B cell (primary cell): ENCODE measurements around the gene MEGF11. TPM values are rescaled to one million over a fixed set of nuclear protein-coding genes. Genes with fewer than 3 reads are reported as not detected.

ENCODE experiments used
- ATAC-seq: fragments of 200-7000 bp; cut with Tn5 transposase; one replicate; pipeline ENCODE4 v1.10.0; 2021; ENCODE audit warnings: low read depth, mild to moderate bottlenecking, moderate number of reproducible peaks, moderate library complexity
- CTCF ChIA-PET: fragments of 350-600 bp; sonication (Branson Sonifier 250); formaldehyde crosslinking; loops from one replicate; lab custom pipeline; 2021; ENCODE audit warnings: antibody characterized with exemption, inconsistent platforms; lab: Charles Lee
- POLR2A ChIA-PET: fragments of 350-600 bp; sonication (Branson Sonifier 250); formaldehyde crosslinking; loops from one replicate; lab custom pipeline; 2021; ENCODE audit warnings: antibody characterized with exemption; lab: Charles Lee
- DNase-seq: peaks from one replicate; pipeline ENCODE4 v3.0.0; 2013
- H2AFZ ChIP-seq: 2 replicates; pipeline ENCODE4 v1.6.1; 2012; ENCODE audit warnings: mild to moderate bottlenecking, low read depth, low read length; ENCODE audit not compliant: insufficient read depth, poor library complexity, severe bottlenecking
- H3K27ac ChIP-seq, 2 donors: 1 replicate in 1 of 2; 2 replicates in 1 of 2; pipeline ENCODE4 v1.5.1; 2012 to 2013; ENCODE audit warnings: low read length in 2 of 2, mild to moderate bottlenecking in 2 of 2, moderate library complexity in 1 of 2
- H3K27me3 ChIP-seq, 4 experiments: fragments of 200-600 bp in 1 of 4; sonication (generic) in 1 of 4; replicated peaks in 1 of 4; 1 replicate in 2 of 4; 2 replicates in 2 of 4; pipeline versions ENCODE4 v1.6.1 to v1.7.0; 2013 to 2016; ENCODE audit warnings: low read length in 3 of 4, mild to moderate bottlenecking in 2 of 4, mixed read lengths in 1 of 4, moderate library complexity in 1 of 4; ENCODE audit not compliant: insufficient read depth in 4 of 4, control insufficient read depth in 3 of 4; ENCODE audit errors: control extremely low read depth in 1 of 4
- H3K36me3 ChIP-seq, 2 experiments: replicated peaks in 1 of 2; 1 replicate in 1 of 2; 2 replicates in 1 of 2; pipeline versions ENCODE4 v1.6.1 to v1.7.1; 2013; ENCODE audit warnings: low read length in 1 of 2; ENCODE audit not compliant: insufficient read depth in 2 of 2, control insufficient read depth in 1 of 2; ENCODE audit errors: control extremely low read depth in 1 of 2, extremely low read depth in 1 of 2
- H3K4me1 ChIP-seq, 2 donors: fragments of 200-600 bp in 1 of 2; sonication (generic) in 1 of 2; 1 replicate in 1 of 2; 2 replicates in 1 of 2; pipeline versions ENCODE4 v1.5.1 to v1.6.1; 2013 to 2017; ENCODE audit warnings: low read length in 2 of 2; ENCODE audit not compliant: control insufficient read depth in 2 of 2, insufficient read depth in 2 of 2
- H3K4me2 ChIP-seq: replicated peaks from 2 replicates; pipeline ENCODE3; 2012; ENCODE audit warnings: mild to moderate bottlenecking, low read depth, low read length; ENCODE audit not compliant: poor library complexity, severe bottlenecking
- H3K4me3 ChIP-seq, 5 experiments: fragments of 200-600 bp in 1 of 5; sonication (generic) in 1 of 5; 1 replicate in 3 of 5; 2 replicates in 2 of 5; pipeline versions ENCODE4 v1.5.1 to v1.7.0; 2011 to 2016; ENCODE audit warnings: low read length in 4 of 5, mild to moderate bottlenecking in 4 of 5, low read depth in 2 of 5, control low read depth in 1 of 5, moderate library complexity in 1 of 5; ENCODE audit not compliant: insufficient read depth in 1 of 5; ENCODE audit errors: control extremely low read depth in 1 of 5, extremely low read depth in 1 of 5
- H3K79me2 ChIP-seq: fragments of 200-600 bp; sonication (generic); one replicate; pipeline ENCODE4 v1.6.0; 2016; ENCODE audit warnings: low read length; ENCODE audit not compliant: control insufficient read depth, insufficient read depth
- H3K9ac ChIP-seq: fragments of 200-600 bp; sonication (generic); 2 replicates; pipeline ENCODE4 v1.6.1; 2017; ENCODE audit warnings: mild to moderate bottlenecking, low read length, moderate library complexity
- H3K9me3 ChIP-seq, 3 donors: one replicate each; pipeline versions ENCODE4 v1.6.1 to v1.7.1; 2013; ENCODE audit warnings: low read length in 2 of 3; ENCODE audit not compliant: control insufficient read depth in 2 of 3, insufficient read depth in 1 of 3; ENCODE audit errors: control extremely low read depth in 1 of 3
- H4K20me1 ChIP-seq: 2 replicates; pipeline ENCODE4 v1.6.0; 2012; ENCODE audit warnings: mild to moderate bottlenecking, low read length; ENCODE audit not compliant: insufficient read depth, control insufficient read depth, poor library complexity, severe bottlenecking
- H3K27ac Mint-ChIP-seq: one replicate; pipeline ENCODE4 v1.8.0; 2021; ENCODE audit warnings: mixed read lengths
- H3K27me3 Mint-ChIP-seq: one replicate; pipeline ENCODE4 v1.8.0; 2021; ENCODE audit warnings: mixed read lengths
- H3K4me1 Mint-ChIP-seq: one replicate; pipeline ENCODE4 v1.8.0; 2021; ENCODE audit warnings: mixed read lengths
- H3K4me3 Mint-ChIP-seq: one replicate; pipeline ENCODE4 v1.8.0; 2021; ENCODE audit warnings: mixed read lengths
- H3K9me3 Mint-ChIP-seq: one replicate; pipeline ENCODE4 v1.8.0; 2022; ENCODE audit warnings: mixed read lengths; ENCODE audit not compliant: insufficient read depth
- CTCF ChIP-seq: fragments of 200-600 bp; IDR thresholded peaks from one replicate; pipeline ENCODE4 v1.8.0; 2022; ENCODE audit warnings: antibody characterized with exemption, mild to moderate bottlenecking
- EZH2 ChIP-seq: IDR thresholded peaks from 2 replicates; pipeline ENCODE4 v1.6.1; 2012; ENCODE audit warnings: borderline replicate concordance, low read depth, mild to moderate bottlenecking, moderate library complexity, low read length; ENCODE audit not compliant: insufficient read depth, poor library complexity, severe bottlenecking
- WGBS: methylation state at CpG from one replicate; pipeline ENCODE4 v1.1.5; 2013; ENCODE audit warnings: missing lambda C conversion rate; ENCODE audit not compliant: insufficient coverage; 5-methylcytosine and 5-hydroxymethylcytosine counted together
- intact Hi-C: fragments of 100-400 bp; cut with micrococcal nuclease; formaldehyde crosslinking; loops from one replicate; pipeline ENCODE4 v1.10.0; 2022
- polyA plus RNA-seq: library from polyadenylated mRNA; depleted of rRNA; stranded (reverse); fragments of >200 nt; gene quantifications from 2 replicates; pipeline ENCODE4 v1.2.3, GENCODE V29; 2012
- total RNA-seq, 2 donors: library from RNA; stranded (reverse); fragments of 120-200 nt in 1 of 2; gene quantifications; 1 replicate in 1 of 2; 2 replicates in 1 of 2; pipeline versions ENCODE4 v1.2.3 to v1.2.4, GENCODE V29; 2013 to 2022

MEGF11 gene
- total and polyA plus RNA-seq, 2 donors (not counting 1 experiment from before 2014, with no cell fraction given), result 0.04 to 0.34 TPM

GRCh38 chr15:65980824-65981456 lies 272.6 kb downstream of the MEGF11 start:
- H3K9ac ChIP-seq, result no peak overlapping the region
- Mint-ChIP-seq H3K27me3 (peaks cover 21% of the 10 kb centered on the region), H3K9me3 (no peaks in the 10 kb centered on the region), H3K4me3 (peak overlapping the region; percentile 83), H3K4me1 (peaks cover 13% of the 10 kb centered on the region), H3K27ac (no peak overlapping the region)
- H3K27ac ChIP-seq, result no peak overlapping the region
- no peak overlapping the region for H3K4me2 ChIP-seq
- intact Hi-C loops, result loop anchor here (5.0 kb wide), 1 partner anchor 59 kb away; no protein-coding TSS in a partner anchor
- no peaks in the 10 kb centered on the region for H3K9me3 ChIP-seq
- no peak overlapping the region for H2AFZ ChIP-seq
- DNase-seq, result peak; percentile 21
- 79% methylated on average over 4 of the region's 5 CpGs for WGBS
- H3K79me2 ChIP-seq, result no peaks in the 10 kb centered on the region
- ChIA-PET POLR2A (interaction anchor here (0.5 kb wide), 1 partner anchor 850 kb away, joined by 3 read pairs; no protein-coding TSS in a partner anchor), CTCF (interaction anchor here (0.7 to 0.9 kb wide), 2 partner anchors 8 to 307 kb away, joined by 3 read pairs; no protein-coding TSS in a partner anchor)
- ATAC-seq, result no peak
- peak; percentile 34 for TF ChIP-seq CTCF
- TF ChIP-seq EZH2, result no peak
- peaks cover 6 to 15% of the 10 kb centered on the region in 2 donors for H3K4me1 ChIP-seq
- peaks cover 0 to 27% (median 10%) of the 10 kb centered on the region in 4 experiments for H3K27me3 ChIP-seq
- H4K20me1 ChIP-seq, result no peaks in the 10 kb centered on the region
- no peaks in the 10 kb centered on the region for H3K36me3 ChIP-seq
- no peak overlapping the region for H3K4me3 ChIP-seq

GRCh38 chr15:65979837-65980236 lies 273.7 kb downstream of the MEGF11 start:
- no peak for DNase-seq
- peaks cover 26% of the 10 kb centered on the region for H3K27me3 Mint-ChIP-seq
- Histone ChIP-seq H2AFZ (no peak overlapping the region), H3K4me3 (no peak overlapping the region), H3K36me3 (no peaks in the 10 kb centered on the region), H3K27ac (no peak overlapping the region), H4K20me1 (no peaks in the 10 kb centered on the region), H3K9ac (no peak overlapping the region), H3K4me2 (no peak overlapping the region), H3K9me3 (no peaks in the 10 kb centered on the region), H3K4me1 (peaks cover 6 to 15% of the 10 kb centered on the region in 2 donors), H3K79me2 (no peaks in the 10 kb centered on the region), H3K27me3 (peaks cover 0 to 24% (median 10%) of the 10 kb centered on the region in 4 experiments)
- POLR2A ChIA-PET, result no interaction called here
- CTCF ChIA-PET, result interaction anchor here (0.8 to 0.9 kb wide), 2 partner anchors 9 to 390 kb away, joined by 3 read pairs; no protein-coding TSS in a partner anchor
- ATAC-seq, result no peak
- 100% methylated on average over 1 of the region's 2 CpGs for WGBS
- TF ChIP-seq CTCF (no peak), EZH2 (no peak)
- H3K4me1 Mint-ChIP-seq, result peaks cover 13% of the 10 kb centered on the region
- intact Hi-C loops, result loop anchor here (5.0 kb wide), 1 partner anchor 58 kb away; no protein-coding TSS in a partner anchor
- no peaks in the 10 kb centered on the region for H3K9me3 Mint-ChIP-seq
- H3K4me3 Mint-ChIP-seq, result no peak overlapping the region
- no peak overlapping the region for H3K27ac Mint-ChIP-seq
